Ishikawa (cell line): Measurements from ENCODE around the gene SMAD7.

Experiments
- CEBPB ChIP-seq: IDR thresholded peaks from 2 replicates; pipeline ENCODE4 v1.6.1; 2012
- CREB1 ChIP-seq: IDR thresholded peaks from 2 replicates; pipeline ENCODE4 v1.6.1; 2012; ENCODE audit warnings: low read depth
- EGR1 ChIP-seq: IDR thresholded peaks from 2 replicates; pipeline ENCODE4 v1.6.1; 2012
- EP300 ChIP-seq: IDR thresholded peaks from 2 replicates; pipeline ENCODE4 v1.6.1; 2012; ENCODE audit warnings: borderline replicate concordance
- FOXM1 ChIP-seq: IDR thresholded peaks from 2 replicates; pipeline ENCODE4 v1.6.1; 2012; ENCODE audit warnings: low read depth, borderline replicate concordance
- MAX ChIP-seq: IDR thresholded peaks from 2 replicates; pipeline ENCODE4 v1.6.1; 2012
- NFIC ChIP-seq: IDR thresholded peaks from 2 replicates; pipeline ENCODE4 v1.6.1; 2012
- RAD21 ChIP-seq: IDR thresholded peaks from 2 replicates; pipeline ENCODE4 v1.6.1; 2012; ENCODE audit warnings: low read depth
- REST ChIP-seq: IDR thresholded peaks from 2 replicates; pipeline ENCODE4 v1.6.1; 2012; ENCODE audit warnings: low read depth, mild to moderate bottlenecking
- TAF1 ChIP-seq: IDR thresholded peaks from 2 replicates; pipeline ENCODE4 v1.6.1; 2012; ENCODE audit warnings: low read depth, mild to moderate bottlenecking
- TCF12 ChIP-seq: IDR thresholded peaks from 2 replicates; pipeline ENCODE4 v1.6.1; 2012; ENCODE audit warnings: low read depth
- TEAD4 ChIP-seq: IDR thresholded peaks from 2 replicates; pipeline ENCODE4 v1.6.1; 2012
- YY1 ChIP-seq: IDR thresholded peaks from 2 replicates; pipeline ENCODE4 v1.6.1; 2012; ENCODE audit warnings: low read depth
- ZBTB7A ChIP-seq: IDR thresholded peaks from 2 replicates; pipeline ENCODE4 v1.6.1; 2012; ENCODE audit warnings: low read depth
- TF ChIP-seq, protein P1 (sequence below): IDR thresholded peaks from 2 replicates; pipeline ENCODE4 v1.6.1; 2012

SMAD7 gene

DNA sequence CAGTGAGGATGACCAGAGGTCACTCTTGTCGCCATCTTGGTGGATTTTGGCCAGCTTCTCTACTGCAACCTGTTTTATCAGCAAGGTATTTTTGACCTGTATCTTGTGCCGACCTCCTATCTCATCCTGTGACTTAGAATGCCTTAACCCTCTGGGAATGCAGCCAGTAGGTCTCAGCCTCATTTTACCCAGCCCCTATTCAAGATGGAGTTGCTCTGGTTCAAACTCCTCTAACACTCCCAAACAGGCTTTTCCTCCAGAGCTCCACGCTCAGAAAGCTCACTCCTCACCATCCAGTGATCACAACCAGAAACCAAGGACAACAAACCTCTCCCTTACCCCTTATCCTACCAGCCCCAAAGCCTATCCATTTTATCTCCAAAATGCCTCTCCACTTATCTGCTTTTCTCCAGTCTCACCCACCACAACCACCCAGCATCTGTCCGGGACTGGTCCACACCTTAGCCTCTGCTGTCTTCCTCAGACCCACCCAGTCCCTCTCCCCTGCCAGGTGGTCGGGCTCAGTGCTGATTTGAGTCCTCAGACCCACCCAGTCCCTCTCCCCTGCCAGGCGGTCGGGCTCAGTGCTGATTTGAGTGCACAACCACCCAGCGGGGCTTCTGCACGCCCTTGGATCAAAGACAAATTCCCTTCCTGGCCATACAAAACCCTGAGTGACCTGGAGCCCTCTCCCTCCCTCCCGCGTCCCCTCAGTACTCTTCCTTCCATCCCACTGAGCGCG lies 11.7 kb upstream of the SMAD7 start:
- no peak for TF ChIP-seq NFIC
- no peak for TF ChIP-seq YY1
- TF ChIP-seq REST = no peak
- TF ChIP-seq, protein P1, sequence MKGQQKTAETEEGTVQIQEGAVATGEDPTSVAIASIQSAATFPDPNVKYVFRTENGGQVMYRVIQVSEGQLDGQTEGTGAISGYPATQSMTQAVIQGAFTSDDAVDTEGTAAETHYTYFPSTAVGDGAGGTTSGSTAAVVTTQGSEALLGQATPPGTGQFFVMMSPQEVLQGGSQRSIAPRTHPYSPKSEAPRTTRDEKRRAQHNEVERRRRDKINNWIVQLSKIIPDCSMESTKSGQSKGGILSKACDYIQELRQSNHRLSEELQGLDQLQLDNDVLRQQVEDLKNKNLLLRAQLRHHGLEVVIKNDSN = no peak
- TF ChIP-seq EGR1 = no peak
- TF ChIP-seq TEAD4 = no peak

- TF ChIP-seq TAF1 (no peak), YY1 (no peak), CEBPB (no peak), RAD21 (no peak), NFIC (no peak), REST (no peak), MAX (no peak), EP300 (no peak), EGR1 (no peak), ZBTB7A (no peak), FOXM1 (no peak), CREB1 (no peak), TCF12 (no peak), TEAD4 (no peak)
- TF ChIP-seq, protein P1 = no peak
Measured at GRCh38 chr18:48961547-48961946, 10.8 kb upstream of the SMAD7 start.

DNA sequence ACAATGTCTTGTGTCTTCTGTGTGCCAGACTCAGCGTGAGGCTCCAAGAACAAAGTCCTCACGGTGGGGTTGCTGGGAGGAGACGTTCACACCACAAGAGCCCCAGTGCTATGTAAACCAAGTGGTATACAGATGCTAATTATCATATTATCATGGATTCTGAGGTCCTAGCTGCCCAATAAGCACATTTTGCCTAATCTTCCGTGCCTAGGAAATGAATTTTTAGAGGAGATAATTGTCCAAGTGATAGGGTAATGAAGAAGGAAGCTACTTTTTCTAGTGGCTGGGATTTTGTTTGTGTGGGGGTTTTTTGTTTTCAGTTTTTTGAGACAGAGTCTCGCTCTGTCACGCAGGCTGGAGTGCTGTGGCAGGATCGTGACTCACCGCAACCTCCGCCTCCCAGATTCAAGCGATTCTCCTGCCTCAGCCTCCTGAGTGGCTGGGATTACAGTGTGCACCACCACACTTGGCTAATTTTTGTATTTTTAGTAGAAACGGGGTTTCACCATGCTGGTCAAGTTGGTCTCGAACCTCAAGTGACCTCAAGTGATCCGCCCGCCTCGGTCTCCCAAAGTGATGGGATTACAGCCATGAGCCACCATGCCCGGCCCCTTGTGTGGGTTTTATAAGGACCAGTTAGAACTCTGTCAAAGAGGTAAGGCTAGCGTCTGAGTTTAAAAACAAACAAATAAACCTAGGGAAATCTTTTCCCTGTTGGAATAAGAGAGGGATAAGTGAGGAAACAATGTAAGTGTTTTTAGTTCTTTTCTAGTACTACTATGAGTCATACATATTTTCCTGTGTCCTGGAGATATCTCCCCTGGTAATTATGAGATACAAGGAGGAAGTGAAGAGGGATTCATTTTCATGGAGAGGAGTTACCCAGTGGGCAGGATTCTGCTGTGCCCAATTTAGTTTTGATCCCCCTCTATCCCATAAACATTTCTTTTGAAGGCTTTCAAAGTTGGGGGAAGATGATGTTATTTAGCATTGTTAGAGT lies 9.5 kb upstream of the SMAD7 start:
- peak; percentile 42; the same call in 1 of the 2 replicates for TF ChIP-seq EP300
- no peak for TF ChIP-seq TAF1
- TF ChIP-seq NFIC = peak; percentile 44

- TF ChIP-seq EP300 (no peak), FOXM1 (no peak), MAX (no peak), CEBPB (no peak), EGR1 (no peak), CREB1 (no peak), NFIC (no peak), TAF1 (no peak), TCF12 (no peak), ZBTB7A (no peak), RAD21 (no peak), TEAD4 (no peak), YY1 (no peak), REST (no peak)
- TF ChIP-seq, protein P1 = no peak
Measured at GRCh38 chr18:48959551-48959920, 8.8 kb upstream of the SMAD7 start.
